DOHH2 (cell line): ENCODE measurements around the gene RHOG.

Experiments
- EZH2phosphoT487 ChIP-seq: fragments of 200-600 bp; sonication (generic); IDR thresholded peaks from 2 replicates; pipeline ENCODE4 v1.6.1; 2017; ENCODE audit warnings: borderline replicate concordance, mild to moderate bottlenecking, antibody characterized with exemption, low read length, moderate library complexity, mixed read lengths
- TF ChIP-seq, protein P1 (sequence below): fragments of 200-600 bp; sonication (generic); IDR thresholded peaks from one replicate; pipeline ENCODE4 v1.5.1; 2014; ENCODE audit warnings: antibody characterized with exemption, mild to moderate bottlenecking, low read depth, low read length; ENCODE audit not compliant: poor library complexity, severe bottlenecking

DNA sequence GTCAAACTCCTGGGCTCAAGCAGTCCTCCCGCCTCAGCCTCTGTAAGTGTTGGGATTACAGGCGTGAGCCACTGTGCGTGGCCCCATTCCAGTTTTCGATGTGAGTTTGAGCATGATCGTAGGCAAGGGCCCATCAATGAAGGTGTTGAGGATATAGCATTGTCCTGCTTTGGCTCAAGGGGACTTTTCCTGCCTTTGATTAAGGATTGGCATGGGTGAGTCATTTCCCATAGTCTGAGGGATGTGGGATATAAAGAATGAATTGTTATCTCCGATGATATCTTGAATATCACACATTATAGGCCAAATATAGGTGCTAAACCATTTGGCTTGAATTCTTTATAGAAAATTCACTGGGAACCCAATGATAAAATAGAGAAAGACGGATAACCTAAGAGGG, 45.1 kb upstream of the RHOG start:
- TF ChIP-seq, protein P1, sequence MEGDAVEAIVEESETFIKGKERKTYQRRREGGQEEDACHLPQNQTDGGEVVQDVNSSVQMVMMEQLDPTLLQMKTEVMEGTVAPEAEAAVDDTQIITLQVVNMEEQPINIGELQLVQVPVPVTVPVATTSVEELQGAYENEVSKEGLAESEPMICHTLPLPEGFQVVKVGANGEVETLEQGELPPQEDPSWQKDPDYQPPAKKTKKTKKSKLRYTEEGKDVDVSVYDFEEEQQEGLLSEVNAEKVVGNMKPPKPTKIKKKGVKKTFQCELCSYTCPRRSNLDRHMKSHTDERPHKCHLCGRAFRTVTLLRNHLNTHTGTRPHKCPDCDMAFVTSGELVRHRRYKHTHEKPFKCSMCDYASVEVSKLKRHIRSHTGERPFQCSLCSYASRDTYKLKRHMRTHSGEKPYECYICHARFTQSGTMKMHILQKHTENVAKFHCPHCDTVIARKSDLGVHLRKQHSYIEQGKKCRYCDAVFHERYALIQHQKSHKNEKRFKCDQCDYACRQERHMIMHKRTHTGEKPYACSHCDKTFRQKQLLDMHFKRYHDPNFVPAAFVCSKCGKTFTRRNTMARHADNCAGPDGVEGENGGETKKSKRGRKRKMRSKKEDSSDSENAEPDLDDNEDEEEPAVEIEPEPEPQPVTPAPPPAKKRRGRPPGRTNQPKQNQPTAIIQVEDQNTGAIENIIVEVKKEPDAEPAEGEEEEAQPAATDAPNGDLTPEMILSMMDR = no peak
- no peak for TF ChIP-seq EZH2phosphoT487
